ENCODE results near the gene TCF20. TPM values are rescaled to one million over a fixed set of nuclear protein-coding genes. Genes with fewer than 3 reads are reported as not detected.
A peak's percentile ranks its signal among the peaks of the same experiment; 100 is the strongest.

Gene TCF20
- total and polyA plus RNA-seq, 2 experiments from 2014 or later: 5.9 to 34.3 TPM

DNA sequence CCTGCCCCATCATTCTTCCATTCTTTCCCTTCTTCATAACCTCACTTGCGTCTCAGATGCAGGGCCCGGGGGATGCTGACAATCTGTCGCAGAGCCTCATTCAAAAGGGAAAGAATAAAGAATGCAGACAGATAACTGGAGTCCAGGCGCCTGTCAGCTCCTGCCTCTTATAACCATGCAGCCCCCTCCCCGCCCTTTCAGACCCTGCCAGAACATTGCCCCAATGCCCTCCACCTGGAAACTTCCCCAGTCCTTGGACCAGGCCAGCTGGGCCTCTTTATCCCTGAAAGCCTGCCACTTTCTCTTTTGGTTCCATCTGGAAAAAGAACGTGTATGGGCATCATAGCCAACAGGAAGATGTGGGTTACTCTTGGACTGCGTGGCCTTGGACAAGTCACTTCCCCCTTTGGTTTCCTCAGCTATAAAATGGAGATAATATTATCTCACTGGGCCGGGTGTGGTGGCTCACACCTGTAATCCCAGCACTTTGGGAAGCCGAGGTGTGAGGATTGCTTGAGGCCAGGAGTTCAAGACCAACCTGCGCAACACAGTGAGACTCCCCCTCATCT is 2.1 kb upstream of the TCF20 start:
- Histone ChIP-seq H3K9me3 (ENCODE audit: low read depth) (no peaks in the 10 kb centered on the region), H3K27me3 (no peaks in the 10 kb centered on the region), H3K36me3 (replicated peaks; ENCODE audit: insufficient read depth, low read depth) (no peaks in the 10 kb centered on the region), H3K4me2 (no peak overlapping the region), H3K4me3 (no peak overlapping the region), H3K79me2 (peaks cover 29% of the 10 kb centered on the region), H3K4me1 (ENCODE audit: insufficient read depth) (peaks cover 12% of the 10 kb centered on the region), H4K20me1 (ENCODE audit: insufficient read depth, poor library complexity, severe bottlenecking) (peaks cover 18% of the 10 kb centered on the region), H2AFZ (no peak overlapping the region), H3K27ac (no peak overlapping the region), H3K9me2 (replicated peaks; ENCODE audit: insufficient read depth) (no peaks in the 10 kb centered on the region)
- DNase-seq (ENCODE audit: low spot score): no peak
- WGBS (ENCODE audit: low lambda C conversion rate, missing lambda C conversion rate): 92% methylated on average over 10 of the region's 10 CpGs
- TF ChIP-seq, protein P1, sequence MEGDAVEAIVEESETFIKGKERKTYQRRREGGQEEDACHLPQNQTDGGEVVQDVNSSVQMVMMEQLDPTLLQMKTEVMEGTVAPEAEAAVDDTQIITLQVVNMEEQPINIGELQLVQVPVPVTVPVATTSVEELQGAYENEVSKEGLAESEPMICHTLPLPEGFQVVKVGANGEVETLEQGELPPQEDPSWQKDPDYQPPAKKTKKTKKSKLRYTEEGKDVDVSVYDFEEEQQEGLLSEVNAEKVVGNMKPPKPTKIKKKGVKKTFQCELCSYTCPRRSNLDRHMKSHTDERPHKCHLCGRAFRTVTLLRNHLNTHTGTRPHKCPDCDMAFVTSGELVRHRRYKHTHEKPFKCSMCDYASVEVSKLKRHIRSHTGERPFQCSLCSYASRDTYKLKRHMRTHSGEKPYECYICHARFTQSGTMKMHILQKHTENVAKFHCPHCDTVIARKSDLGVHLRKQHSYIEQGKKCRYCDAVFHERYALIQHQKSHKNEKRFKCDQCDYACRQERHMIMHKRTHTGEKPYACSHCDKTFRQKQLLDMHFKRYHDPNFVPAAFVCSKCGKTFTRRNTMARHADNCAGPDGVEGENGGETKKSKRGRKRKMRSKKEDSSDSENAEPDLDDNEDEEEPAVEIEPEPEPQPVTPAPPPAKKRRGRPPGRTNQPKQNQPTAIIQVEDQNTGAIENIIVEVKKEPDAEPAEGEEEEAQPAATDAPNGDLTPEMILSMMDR (IDR thresholded peaks at IDR 0.05; ENCODE audit: poor library complexity): no peak
- TF ChIP-seq EZH2 (IDR thresholded peaks at IDR 0.05; ENCODE audit: borderline replicate concordance): no peak
- no peak for TF ChIP-seq EZH2phosphoT487 (IDR thresholded peaks at IDR 0.05; ENCODE audit: low read depth, severe bottlenecking, unreplicated experiment)

DNA sequence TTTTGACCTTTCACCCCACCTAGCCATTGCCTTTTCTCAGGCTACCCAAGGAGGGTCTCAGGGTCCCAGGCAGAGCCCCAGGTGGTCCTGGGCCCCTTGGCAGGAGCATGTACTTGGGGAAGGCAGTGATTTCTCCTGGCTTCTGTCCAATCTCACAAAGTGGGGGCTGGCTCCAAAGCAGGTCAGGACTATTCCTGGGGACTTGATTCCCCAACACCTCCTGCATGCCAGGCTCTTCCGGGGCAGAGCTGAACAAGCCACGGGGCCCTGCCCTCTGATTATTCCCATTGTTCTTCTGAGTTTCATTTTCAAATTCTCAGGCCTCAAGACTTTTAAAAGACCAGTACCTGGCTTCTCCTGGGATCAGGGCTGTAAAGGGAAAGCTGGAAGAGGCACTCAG is 1.5 kb upstream of the TCF20 start:
- WGBS (ENCODE audit: low lambda C conversion rate, missing lambda C conversion rate): 72% methylated on average over 2 of the region's 2 CpGs
- no peaks in the 10 kb centered on the region for H3K36me3 ChIP-seq (replicated peaks; ENCODE audit: insufficient read depth, low read depth)
- peaks cover 12% of the 10 kb centered on the region for H3K4me1 ChIP-seq (ENCODE audit: insufficient read depth)
- H3K79me2 ChIP-seq: peaks cover 35% of the 10 kb centered on the region
- H3K4me3 ChIP-seq: no peak overlapping the region
- DNase-seq (ENCODE audit: low spot score): no peak
- H3K27ac ChIP-seq: no peak overlapping the region
- H4K20me1 ChIP-seq (ENCODE audit: insufficient read depth, poor library complexity, severe bottlenecking): peaks cover 24% of the 10 kb centered on the region
- TF ChIP-seq EZH2 (IDR thresholded peaks at IDR 0.05; ENCODE audit: borderline replicate concordance): no peak
- no peak for TF ChIP-seq EZH2phosphoT487 (IDR thresholded peaks at IDR 0.05; ENCODE audit: low read depth, severe bottlenecking, unreplicated experiment)
- TF ChIP-seq, protein P1 (IDR thresholded peaks at IDR 0.05; ENCODE audit: poor library complexity): no peak
- H3K4me2 ChIP-seq: no peak overlapping the region
- no peak overlapping the region for H2AFZ ChIP-seq
- no peaks in the 10 kb centered on the region for H3K27me3 ChIP-seq
- no peaks in the 10 kb centered on the region for H3K9me2 ChIP-seq (replicated peaks; ENCODE audit: insufficient read depth)
- H3K9me3 ChIP-seq (ENCODE audit: low read depth): no peaks in the 10 kb centered on the region

DNA sequence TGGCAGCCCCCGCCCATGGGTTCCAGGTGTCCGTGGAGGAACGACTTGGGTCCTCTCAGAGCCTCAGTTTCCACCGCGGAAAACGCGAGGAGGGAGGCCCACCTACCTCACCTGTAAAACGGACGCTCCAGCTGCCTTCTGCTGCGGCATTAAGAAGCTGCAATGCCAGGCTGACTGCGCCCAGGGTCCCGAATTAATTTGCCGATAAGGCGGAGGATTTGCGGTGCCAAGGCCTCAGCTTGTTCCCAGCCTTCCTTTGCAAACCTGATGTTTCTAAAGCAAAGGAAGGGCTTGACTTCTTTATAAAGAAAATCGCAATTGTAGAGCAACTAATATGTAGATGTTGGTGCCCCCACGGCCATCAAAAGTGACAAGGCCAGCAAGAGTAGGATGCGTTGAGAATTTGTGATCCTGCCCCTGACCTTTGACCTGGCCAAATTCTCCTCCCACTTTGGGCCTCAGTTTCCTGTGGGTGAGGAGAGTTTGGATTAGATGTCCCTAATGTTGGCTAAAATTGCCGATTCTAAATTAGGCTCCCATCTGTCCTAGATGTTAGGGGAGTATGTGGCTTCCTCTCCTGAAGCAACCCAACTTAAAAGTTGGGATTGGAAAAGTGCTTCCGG is 849 bp upstream of the TCF20 start:
- H3K9me3 ChIP-seq (ENCODE audit: low read depth): no peaks in the 10 kb centered on the region
- peak overlapping the region; percentile 91 for H3K4me2 ChIP-seq
- no peak overlapping the region for H3K4me3 ChIP-seq
- 90% methylated on average over 19 of the region's 20 CpGs for WGBS (ENCODE audit: low lambda C conversion rate, missing lambda C conversion rate)
- H3K36me3 ChIP-seq (replicated peaks; ENCODE audit: insufficient read depth, low read depth): no peaks in the 10 kb centered on the region
- H3K27ac ChIP-seq: no peak overlapping the region
- peaks cover 12% of the 10 kb centered on the region for H3K4me1 ChIP-seq (ENCODE audit: insufficient read depth)
- no peak for DNase-seq (ENCODE audit: low spot score)
- peak overlapping the region; percentile 90 for H2AFZ ChIP-seq
- H4K20me1 ChIP-seq (ENCODE audit: insufficient read depth, poor library complexity, severe bottlenecking): peaks cover 30% of the 10 kb centered on the region
- H3K27me3 ChIP-seq: no peaks in the 10 kb centered on the region
- H3K79me2 ChIP-seq: peaks cover 41% of the 10 kb centered on the region
- no peaks in the 10 kb centered on the region for H3K9me2 ChIP-seq (replicated peaks; ENCODE audit: insufficient read depth)
- TF ChIP-seq EZH2phosphoT487 (IDR thresholded peaks at IDR 0.05; ENCODE audit: low read depth, severe bottlenecking, unreplicated experiment): no peak
- no peak for TF ChIP-seq EZH2 (IDR thresholded peaks at IDR 0.05; ENCODE audit: borderline replicate concordance)
- TF ChIP-seq, protein P1 (IDR thresholded peaks at IDR 0.05; ENCODE audit: poor library complexity): no peak

Data from hepatocyte (in vitro differentiated cells).